ENCODE measurements around the gene STXBP6.

The STXBP6 gene

DNA sequence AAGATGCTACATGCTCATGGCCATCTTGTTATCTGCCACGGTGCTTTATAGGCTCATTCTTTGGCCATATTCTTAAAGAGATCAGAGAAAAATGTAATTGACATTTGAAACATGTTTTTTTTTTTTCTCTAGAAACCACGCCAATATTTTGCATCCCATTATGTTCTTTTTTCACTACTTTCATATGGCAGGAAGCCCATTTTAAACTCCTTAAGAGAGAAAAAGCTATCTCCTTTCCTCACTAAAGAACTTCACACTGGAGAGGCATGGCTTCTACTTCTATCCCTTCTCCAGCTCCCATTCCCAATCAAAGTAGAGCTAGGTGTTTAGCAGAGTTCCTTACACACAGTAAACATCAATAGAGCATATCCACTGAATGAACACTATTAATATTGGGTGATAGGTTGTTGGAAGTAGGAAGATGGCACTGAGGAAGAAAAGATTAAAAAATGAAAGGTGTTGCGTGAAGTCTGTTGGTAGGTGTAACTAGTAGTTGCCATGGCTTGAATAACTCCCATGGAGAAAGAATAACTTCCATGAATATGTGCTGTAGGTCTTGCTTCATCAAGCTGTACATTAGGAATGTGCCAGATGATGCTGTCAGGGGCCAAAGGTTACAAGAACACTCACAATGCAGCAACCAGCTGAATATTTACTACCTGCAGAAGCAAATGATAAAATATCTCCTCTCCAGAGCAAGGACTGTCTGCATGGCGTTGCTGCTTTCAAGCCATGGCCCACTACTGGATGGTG is 178.8 kb downstream of the STXBP6 start:
- no peak overlapping the region for H3K4me3 ChIP-seq (ENCODE audit: low read depth, low read length)
- DNase-seq (ENCODE audit: low read depth): no peak
- TF ChIP-seq, protein P1, sequence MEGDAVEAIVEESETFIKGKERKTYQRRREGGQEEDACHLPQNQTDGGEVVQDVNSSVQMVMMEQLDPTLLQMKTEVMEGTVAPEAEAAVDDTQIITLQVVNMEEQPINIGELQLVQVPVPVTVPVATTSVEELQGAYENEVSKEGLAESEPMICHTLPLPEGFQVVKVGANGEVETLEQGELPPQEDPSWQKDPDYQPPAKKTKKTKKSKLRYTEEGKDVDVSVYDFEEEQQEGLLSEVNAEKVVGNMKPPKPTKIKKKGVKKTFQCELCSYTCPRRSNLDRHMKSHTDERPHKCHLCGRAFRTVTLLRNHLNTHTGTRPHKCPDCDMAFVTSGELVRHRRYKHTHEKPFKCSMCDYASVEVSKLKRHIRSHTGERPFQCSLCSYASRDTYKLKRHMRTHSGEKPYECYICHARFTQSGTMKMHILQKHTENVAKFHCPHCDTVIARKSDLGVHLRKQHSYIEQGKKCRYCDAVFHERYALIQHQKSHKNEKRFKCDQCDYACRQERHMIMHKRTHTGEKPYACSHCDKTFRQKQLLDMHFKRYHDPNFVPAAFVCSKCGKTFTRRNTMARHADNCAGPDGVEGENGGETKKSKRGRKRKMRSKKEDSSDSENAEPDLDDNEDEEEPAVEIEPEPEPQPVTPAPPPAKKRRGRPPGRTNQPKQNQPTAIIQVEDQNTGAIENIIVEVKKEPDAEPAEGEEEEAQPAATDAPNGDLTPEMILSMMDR (IDR thresholded peaks at IDR 0.05; ENCODE audit: low read depth, low read length, missing control alignments): no peak

DNA sequence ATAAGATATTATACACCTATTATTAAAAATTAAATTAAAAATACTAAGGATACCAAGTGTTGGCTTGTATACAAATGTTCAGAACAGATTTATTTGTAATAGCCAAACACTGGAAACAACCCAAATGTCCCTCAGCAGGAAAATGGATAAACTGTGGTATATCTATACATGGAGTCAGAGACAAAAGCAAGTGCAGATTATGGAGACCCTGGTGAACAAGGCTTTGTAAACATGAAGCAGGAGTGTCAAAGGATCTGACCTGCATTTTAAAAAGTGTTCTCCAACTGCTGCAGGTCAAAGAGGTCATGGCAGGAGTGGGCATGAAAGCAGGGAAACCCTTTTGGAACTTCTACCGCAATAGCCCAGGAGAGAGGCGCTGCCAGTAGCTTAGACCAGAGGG is 181.6 kb downstream of the STXBP6 start:
- no peak for DNase-seq (ENCODE audit: low read depth)
- TF ChIP-seq, protein P1 (IDR thresholded peaks at IDR 0.05; ENCODE audit: low read depth, low read length, missing control alignments): no peak
- H3K4me3 ChIP-seq (ENCODE audit: low read depth, low read length): no peak overlapping the region

DNA sequence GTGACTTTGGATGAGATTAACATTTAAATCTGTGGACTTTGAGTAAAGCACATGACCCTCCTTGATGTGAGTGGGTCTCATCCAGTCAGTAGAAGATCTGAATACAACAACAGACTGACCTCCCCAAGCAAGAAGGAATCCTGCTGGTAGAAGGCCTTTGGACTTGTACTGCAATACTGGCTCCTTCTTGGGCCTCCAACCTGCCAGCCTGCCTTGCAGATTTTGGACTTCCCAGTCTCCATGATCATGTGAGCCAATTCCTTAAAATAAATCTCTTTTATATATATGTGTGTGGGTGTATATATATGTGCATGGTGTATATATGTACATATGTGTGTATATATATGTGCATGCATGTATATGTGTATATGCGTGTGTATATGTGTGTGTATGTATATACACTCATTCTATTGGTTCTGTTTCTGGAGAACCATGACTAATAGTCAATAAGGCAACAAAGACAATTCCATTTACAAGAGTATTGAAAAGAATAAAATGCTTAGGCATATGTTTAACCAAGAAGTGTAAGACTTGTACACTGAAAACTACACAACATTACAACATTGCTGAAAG is 183.8 kb downstream of the STXBP6 start:
- DNase-seq (ENCODE audit: low read depth): no peak
- TF ChIP-seq, protein P1 (IDR thresholded peaks at IDR 0.05; ENCODE audit: low read depth, low read length, missing control alignments): no peak
- no peak overlapping the region for H3K4me3 ChIP-seq (ENCODE audit: low read depth, low read length)

DNA sequence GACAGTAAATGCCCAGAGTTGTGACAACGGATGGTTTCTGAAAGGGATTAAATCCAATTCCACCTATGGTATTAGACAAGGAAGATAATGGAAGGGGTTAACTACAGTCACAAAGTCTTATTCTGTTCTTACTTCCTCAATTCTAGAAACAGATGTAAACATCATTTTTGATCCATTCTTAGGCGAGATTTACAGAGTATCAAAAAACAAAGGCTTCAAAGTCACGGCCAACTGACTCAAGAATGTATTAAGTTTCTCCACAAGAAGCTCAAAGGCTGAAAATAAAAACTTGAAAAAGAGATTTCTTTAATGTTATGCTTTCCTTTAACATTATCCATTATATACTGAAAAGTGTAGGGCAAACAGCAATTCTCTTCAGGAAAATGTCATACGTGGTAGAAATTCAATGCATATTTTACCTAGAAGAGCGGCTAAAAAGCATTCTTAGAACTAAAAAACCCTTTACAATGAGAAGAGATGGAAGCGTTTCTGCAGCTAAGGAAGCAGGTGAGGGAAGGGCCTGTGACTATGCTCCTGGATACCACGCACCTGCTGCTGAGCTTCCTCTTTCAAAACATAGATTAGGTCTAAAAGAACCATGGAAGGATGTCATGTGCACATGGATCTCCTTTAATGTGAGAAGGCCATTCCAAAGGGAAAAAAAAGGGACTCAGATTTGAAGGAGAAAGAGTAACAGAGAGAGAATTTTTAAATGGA is 185.8 kb downstream of the STXBP6 start:
- TF ChIP-seq, protein P1 (IDR thresholded peaks at IDR 0.05; ENCODE audit: low read depth, low read length, missing control alignments): no peak
- H3K4me3 ChIP-seq (ENCODE audit: low read depth, low read length): no peak overlapping the region
- no peak for DNase-seq (ENCODE audit: low read depth)

DNA sequence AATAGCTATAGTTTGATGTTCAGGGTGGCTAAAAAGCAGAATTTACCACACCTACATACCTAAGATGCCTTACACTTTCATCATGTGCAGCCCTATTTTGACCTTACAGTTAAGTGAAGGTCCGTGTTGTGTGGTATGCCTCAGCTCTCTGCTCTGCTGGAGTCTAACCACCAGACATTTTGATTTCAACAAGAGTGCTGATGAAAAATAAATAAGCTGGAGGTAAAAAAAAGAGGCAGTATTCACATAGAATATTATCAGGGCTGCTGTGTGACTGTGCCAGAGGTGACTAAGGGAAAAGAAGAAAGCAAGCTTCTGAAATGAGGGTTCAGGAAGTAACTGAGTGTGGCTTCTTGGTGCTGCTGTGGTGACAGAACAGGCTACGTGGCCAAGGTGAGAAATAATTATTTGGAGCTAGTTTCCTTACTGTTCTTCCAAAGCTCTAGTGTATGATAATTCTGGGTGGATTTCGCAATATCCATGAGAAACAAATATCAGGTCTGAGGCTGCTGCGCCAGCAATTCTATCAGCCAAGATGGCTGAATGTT is 188.8 kb downstream of the STXBP6 start:
- DNase-seq (ENCODE audit: low read depth): no peak
- TF ChIP-seq, protein P1 (IDR thresholded peaks at IDR 0.05; ENCODE audit: low read depth, low read length, missing control alignments): no peak
- no peak overlapping the region for H3K4me3 ChIP-seq (ENCODE audit: low read depth, low read length)

DNA sequence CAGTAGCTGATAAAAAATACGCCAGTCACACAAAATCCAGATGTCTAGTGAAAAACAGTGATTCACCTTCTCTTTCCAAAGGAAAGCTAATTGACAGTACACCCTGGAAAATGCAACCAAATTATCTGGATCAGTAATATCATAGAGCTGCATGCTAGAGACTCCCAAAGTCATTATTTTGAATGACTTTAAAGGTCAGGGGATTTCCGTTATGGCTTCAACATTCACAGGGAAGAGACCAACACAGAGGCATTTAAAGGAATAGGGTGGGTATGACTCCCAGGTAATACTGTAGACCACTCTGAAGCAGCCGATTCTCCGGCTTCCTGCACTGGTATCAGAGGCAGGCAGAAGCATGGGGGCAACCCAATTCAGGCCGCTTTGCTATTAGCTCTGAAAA is 190.4 kb downstream of the STXBP6 start:
- TF ChIP-seq, protein P1 (IDR thresholded peaks at IDR 0.05; ENCODE audit: low read depth, low read length, missing control alignments): no peak
- no peak overlapping the region for H3K4me3 ChIP-seq (ENCODE audit: low read depth, low read length)
- no peak for DNase-seq (ENCODE audit: low read depth)

Measured in GM12864 (cell line).